ENCODE results near the gene PAPOLB. TPM values are rescaled to one million over a fixed set of nuclear protein-coding genes. Genes with fewer than 3 reads are reported as not detected.

PAPOLB gene
- total and polyA plus RNA-seq, 2 donors = 0.04 to 2.2 TPM

GRCh38 chr7:4871056-4871680 is 9.3 kb upstream of the PAPOLB start:
- no peak overlapping the region for H3K4me3 ChIP-seq (ENCODE audit: low read depth, low read length)

GRCh38 chr7:4868493-4868892 is 6.7 kb upstream of the PAPOLB start:
- no peak for DNase-seq (ENCODE audit: extremely low spot score)
- 95% methylated on average over 5 of the region's 5 CpGs for WGBS
- H3K27ac ChIP-seq (ENCODE audit: low read depth) = no peak overlapping the region
- H3K36me3 ChIP-seq (ENCODE audit: insufficient read depth) = no peaks in the 10 kb centered on the region
- H3K4me1 ChIP-seq (ENCODE audit: insufficient read depth) = no peaks in the 10 kb centered on the region
- no peak overlapping the region for H3K4me3 ChIP-seq (ENCODE audit: low read depth, low read length)

More at GRCh38 chr7:4871056-4871680, 9.3 kb upstream of the PAPOLB start:
- Histone ChIP-seq H3K27ac (ENCODE audit: low read depth) (no peak overlapping the region), H3K4me1 (ENCODE audit: insufficient read depth) (no peaks in the 10 kb centered on the region), H3K36me3 (ENCODE audit: insufficient read depth) (no peaks in the 10 kb centered on the region)
- no peak for DNase-seq (ENCODE audit: extremely low spot score)
- WGBS = 74% methylated on average over 23 of the region's 23 CpGs

GRCh38 chr7:4866528-4867496 is 5.0 kb upstream of the PAPOLB start:
- H3K27ac ChIP-seq (ENCODE audit: low read depth) = no peak overlapping the region
- 81% methylated on average over 9 of the region's 9 CpGs for WGBS
- H3K4me1 ChIP-seq (ENCODE audit: insufficient read depth) = no peaks in the 10 kb centered on the region
- no peaks in the 10 kb centered on the region for H3K36me3 ChIP-seq (ENCODE audit: insufficient read depth)
- DNase-seq (ENCODE audit: extremely low spot score) = no peak
- H3K4me3 ChIP-seq (ENCODE audit: low read depth, low read length) = no peak overlapping the region

- H3K27ac ChIP-seq (ENCODE audit: low read depth) = no peak overlapping the region
- DNase-seq (ENCODE audit: extremely low spot score) = no peak
- H3K4me1 ChIP-seq (ENCODE audit: insufficient read depth) = no peaks in the 10 kb centered on the region
- H3K36me3 ChIP-seq (ENCODE audit: insufficient read depth) = no peaks in the 10 kb centered on the region
- peak overlapping the region; percentile 24 for H3K4me3 ChIP-seq (ENCODE audit: low read depth, low read length)
- 87% methylated on average over 14 of the region's 14 CpGs for WGBS
These were observed 326 bp upstream of the PAPOLB start for GRCh38 chr7:4862156-4862555.

GRCh38 chr7:4861227-4861626 is 603 bp downstream of the PAPOLB start:
- DNase-seq (ENCODE audit: extremely low spot score) = no peak
- no peaks in the 10 kb centered on the region for H3K36me3 ChIP-seq (ENCODE audit: insufficient read depth)
- WGBS = 89% methylated on average over 11 of the region's 11 CpGs
- no peak overlapping the region for H3K27ac ChIP-seq (ENCODE audit: low read depth)
- no peak overlapping the region for H3K4me3 ChIP-seq (ENCODE audit: low read depth, low read length)
- no peaks in the 10 kb centered on the region for H3K4me1 ChIP-seq (ENCODE audit: insufficient read depth)

GRCh38 chr7:4857189-4857588 is 4.6 kb downstream of the PAPOLB start:
- no peak for DNase-seq (ENCODE audit: extremely low spot score)
- WGBS = 69% methylated on average over 3 of the region's 3 CpGs
- Histone ChIP-seq H3K27ac (ENCODE audit: low read depth) (no peak overlapping the region), H3K36me3 (ENCODE audit: insufficient read depth) (no peaks in the 10 kb centered on the region), H3K4me1 (ENCODE audit: insufficient read depth) (no peaks in the 10 kb centered on the region), H3K4me3 (ENCODE audit: low read depth, low read length) (no peak overlapping the region)

- WGBS = 76% methylated on average over 10 of the region's 10 CpGs
- no peak overlapping the region for H3K4me3 ChIP-seq (ENCODE audit: low read depth, low read length)
- DNase-seq (ENCODE audit: extremely low spot score) = no peak
- no peaks in the 10 kb centered on the region for H3K36me3 ChIP-seq (ENCODE audit: insufficient read depth)
- H3K4me1 ChIP-seq (ENCODE audit: insufficient read depth) = no peaks in the 10 kb centered on the region
- no peak overlapping the region for H3K27ac ChIP-seq (ENCODE audit: low read depth)
These were observed 5.3 kb downstream of the PAPOLB start for GRCh38 chr7:4856336-4857057.

GRCh38 chr7:4854916-4855315 is 6.9 kb downstream of the PAPOLB start:
- no peaks in the 10 kb centered on the region for H3K4me1 ChIP-seq (ENCODE audit: insufficient read depth)
- no peak for DNase-seq (ENCODE audit: extremely low spot score)
- H3K36me3 ChIP-seq (ENCODE audit: insufficient read depth) = no peaks in the 10 kb centered on the region
- no peak overlapping the region for H3K27ac ChIP-seq (ENCODE audit: low read depth)
- whole genome bisulfite sequencing = 89% methylated on average over 6 of the region's 6 CpGs
- no peak overlapping the region for H3K4me3 ChIP-seq (ENCODE audit: low read depth, low read length)

GRCh38 chr7:4851459-4852422 is 10.1 kb downstream of the PAPOLB start:
- 77% methylated on average over 6 of the region's 6 CpGs for WGBS

GRCh38 chr7:4850262-4850795 is 11.5 kb downstream of the PAPOLB start:
- Histone ChIP-seq H3K36me3 (ENCODE audit: insufficient read depth) (no peaks in the 10 kb centered on the region), H3K27ac (ENCODE audit: low read depth) (no peak overlapping the region), H3K4me1 (ENCODE audit: insufficient read depth) (no peaks in the 10 kb centered on the region), H3K4me3 (ENCODE audit: low read depth, low read length) (no peak overlapping the region)
- WGBS = 93% methylated on average over 8 of the region's 8 CpGs
- DNase-seq (ENCODE audit: extremely low spot score) = no peak

More at GRCh38 chr7:4851459-4852422, 10.1 kb downstream of the PAPOLB start:
- DNase-seq (ENCODE audit: extremely low spot score) = no peak
- Histone ChIP-seq H3K4me1 (ENCODE audit: insufficient read depth) (no peaks in the 10 kb centered on the region), H3K4me3 (ENCODE audit: low read depth, low read length) (no peak overlapping the region), H3K36me3 (ENCODE audit: insufficient read depth) (no peaks in the 10 kb centered on the region), H3K27ac (ENCODE audit: low read depth) (no peak overlapping the region)

- Histone ChIP-seq H3K4me3 (ENCODE audit: low read depth, low read length) (no peak overlapping the region), H3K4me1 (ENCODE audit: insufficient read depth) (no peaks in the 10 kb centered on the region), H3K27ac (ENCODE audit: low read depth) (no peak overlapping the region), H3K36me3 (ENCODE audit: insufficient read depth) (no peaks in the 10 kb centered on the region)
- DNase-seq (ENCODE audit: extremely low spot score) = no peak
- WGBS = 21% methylated on average over 4 of the region's 4 CpGs
These were observed 12.4 kb downstream of the PAPOLB start for GRCh38 chr7:4849390-4849789.

GRCh38 chr7:4845740-4846142 is 16.1 kb downstream of the PAPOLB start:
- Histone ChIP-seq H3K27ac (ENCODE audit: low read depth) (no peak overlapping the region), H3K36me3 (ENCODE audit: insufficient read depth) (no peaks in the 10 kb centered on the region), H3K4me1 (ENCODE audit: insufficient read depth) (no peaks in the 10 kb centered on the region), H3K4me3 (ENCODE audit: low read depth, low read length) (no peak overlapping the region)
- no peak for DNase-seq (ENCODE audit: extremely low spot score)
- 58% methylated on average over 18 of the region's 18 CpGs for WGBS

Data from urinary bladder (tissue), 4 donors.